Mammary epithelial cell (primary cell): ENCODE measurements around the gene COPG2.

ENCODE experiments used
- CTCF ChIP-seq, 2 donors: IDR thresholded peaks in 1 of 2; conservative IDR thresholded peaks in 1 of 2; 2 replicates each; pipeline ENCODE4 v1.5.1; 2011 to 2012; ENCODE audit warnings: inconsistent platforms in 2 of 2, low read length in 2 of 2, mild to moderate bottlenecking in 2 of 2, control low read depth in 1 of 2, low read depth in 1 of 2; ENCODE audit not compliant: insufficient read depth in 1 of 2; ENCODE audit errors: extremely low read depth in 1 of 2
- EZH2 ChIP-seq: IDR thresholded peaks from 2 replicates; pipeline ENCODE4 v1.6.1; 2012; ENCODE audit warnings: low read length, inconsistent platforms, borderline replicate concordance

- TF ChIP-seq CTCF (conservative IDR thresholded peaks at IDR 0.05 in 1 of 2, IDR thresholded peaks at IDR 0.05 in 1 of 2; ENCODE audit: extremely low read depth in 1 of 2, insufficient read depth in 1 of 2, low read depth in 1 of 2, low read length in 2 of 2) = no peak
- TF ChIP-seq EZH2 = no peak
These were observed 5.9 kb upstream of the COPG2 start for GRCh38 chr7:130674456-130674855.
